H9 (cell line): ENCODE data around the gene ZNF160. TPM values are rescaled to one million over a fixed set of nuclear protein-coding genes. Genes with fewer than 3 reads are reported as not detected.
"Not testable (repeated sequence)": the region's sequence is repeated elsewhere in the genome, so short reads cannot be mapped to it uniquely, and the experiment has no call there.

Experiments
- DNase-seq: peaks from one replicate; pipeline ENCODE4 v3.0.0-alpha.2; 2017
- H2AFZ ChIP-seq: one replicate; pipeline ENCODE4 v1.6.1; 2013; ENCODE audit warnings: mild to moderate bottlenecking, low read length, control low read depth, moderate library complexity
- H2AK5ac ChIP-seq: 2 replicates; pipeline ENCODE4 v1.6.1; 2013; ENCODE audit warnings: low read length, control low read depth, mixed read lengths; ENCODE audit not compliant: insufficient read length
- H2BK120ac ChIP-seq: one replicate; pipeline ENCODE4 v1.6.1; 2013; ENCODE audit warnings: low read depth, mild to moderate bottlenecking, low read length, control low read depth, inconsistent platforms; ENCODE audit not compliant: poor library complexity, severe bottlenecking
- H2BK12ac ChIP-seq: 2 replicates; pipeline ENCODE4 v1.6.1; 2013; ENCODE audit warnings: low read length, control low read depth, mixed read lengths, low read depth; ENCODE audit not compliant: insufficient read length
- H2BK15ac ChIP-seq: 2 replicates; pipeline ENCODE4 v1.6.1; 2013; ENCODE audit warnings: low read depth, low read length, control low read depth
- H2BK20ac ChIP-seq: one replicate; pipeline ENCODE4 v1.6.1; 2013; ENCODE audit warnings: low read depth, mild to moderate bottlenecking, low read length, control low read depth, inconsistent platforms; ENCODE audit not compliant: poor library complexity, severe bottlenecking
- H2BK5ac ChIP-seq: 2 replicates; pipeline ENCODE4 v1.6.1; 2013; ENCODE audit warnings: low read length, control low read depth, mixed read lengths; ENCODE audit not compliant: insufficient read length
- H3K14ac ChIP-seq: 2 replicates; pipeline ENCODE4 v1.6.1; 2013; ENCODE audit warnings: low read length, control low read depth; ENCODE audit not compliant: insufficient read depth
- H3K18ac ChIP-seq: 2 replicates; pipeline ENCODE4 v1.6.1; 2013; ENCODE audit warnings: low read depth, mild to moderate bottlenecking, mixed read lengths, low read length, control low read depth; ENCODE audit not compliant: insufficient read length
- H3K23ac ChIP-seq: 2 replicates; pipeline ENCODE4 v1.6.1; 2013; ENCODE audit warnings: low read length, control low read depth, mixed read lengths, low read depth; ENCODE audit not compliant: insufficient read length
- H3K23me2 ChIP-seq: 2 replicates; pipeline ENCODE4 v1.6.1; 2013; ENCODE audit warnings: low read depth, mild to moderate bottlenecking, mixed read lengths, low read length, control low read depth; ENCODE audit not compliant: insufficient read length, poor library complexity, severe bottlenecking
- H3K27ac ChIP-seq: 2 replicates; pipeline ENCODE4 v1.5.1; 2013; ENCODE audit warnings: low read length, control low read depth, mixed read lengths, low read depth; ENCODE audit not compliant: insufficient read length
- H3K27me3 ChIP-seq: 2 replicates; pipeline ENCODE4 v1.6.1; 2013; ENCODE audit warnings: low read length, control low read depth, inconsistent platforms; ENCODE audit not compliant: insufficient read depth
- H3K4ac ChIP-seq: 2 replicates; pipeline ENCODE4 v1.6.1; 2013; ENCODE audit warnings: low read depth, mild to moderate bottlenecking, control low read depth, inconsistent platforms, low read length, moderate library complexity
- H3K4me1 ChIP-seq: 2 replicates; pipeline ENCODE4 v1.6.1; 2013; ENCODE audit warnings: low read length, control low read depth, inconsistent platforms; ENCODE audit not compliant: insufficient read depth
- H3K4me2 ChIP-seq: 2 replicates; pipeline ENCODE4 v1.6.1; 2013; ENCODE audit warnings: low read length, control low read depth, mixed read lengths; ENCODE audit not compliant: insufficient read length, insufficient read depth
- H3K56ac ChIP-seq: 2 replicates; pipeline ENCODE4 v1.6.1; 2013; ENCODE audit warnings: low read depth, mild to moderate bottlenecking, mixed read lengths, low read length, control low read depth; ENCODE audit not compliant: insufficient read length
- H3K79me1 ChIP-seq: 2 replicates; pipeline ENCODE4 v1.6.1; 2013; ENCODE audit warnings: low read depth, mild to moderate bottlenecking, moderate library complexity, low read length, control low read depth, inconsistent platforms; ENCODE audit not compliant: insufficient read depth, poor library complexity, severe bottlenecking
- H3K79me2 ChIP-seq: 2 replicates; pipeline ENCODE4 v1.6.1; 2013; ENCODE audit warnings: low read length, control low read depth, inconsistent platforms; ENCODE audit not compliant: insufficient read depth
- H3K9ac ChIP-seq: 2 replicates; pipeline ENCODE4 v1.6.1; 2013; ENCODE audit warnings: low read length, control low read depth, mixed read lengths; ENCODE audit not compliant: insufficient read length; ENCODE audit errors: extremely low read depth
- H3K9me3 ChIP-seq: one replicate; pipeline ENCODE4 v1.6.1; 2013; ENCODE audit warnings: low read depth, low read length, inconsistent platforms; ENCODE audit not compliant: control insufficient read depth
- H3T11ph ChIP-seq: one replicate; pipeline ENCODE4 v1.6.1; 2013; ENCODE audit warnings: mild to moderate bottlenecking, low read length, control low read depth, inconsistent platforms
- H4K20me1 ChIP-seq: one replicate; pipeline ENCODE4 v1.6.1; 2013; ENCODE audit not compliant: control insufficient read depth, insufficient read length, insufficient read depth
- H4K5ac ChIP-seq: 2 replicates; pipeline ENCODE4 v1.6.1; 2013; ENCODE audit warnings: low read depth, mild to moderate bottlenecking, mixed read lengths, low read length, control low read depth; ENCODE audit not compliant: insufficient read length
- H4K8ac ChIP-seq: replicated peaks from 2 replicates; pipeline ENCODE4 v1.6.1; 2013; ENCODE audit warnings: low read length, control low read depth, mixed read lengths, low read depth; ENCODE audit not compliant: insufficient read length
- H4K91ac ChIP-seq: 2 replicates; pipeline ENCODE4 v1.6.1; 2013; ENCODE audit warnings: low read depth, mild to moderate bottlenecking, moderate library complexity, mixed read lengths, low read length, control low read depth; ENCODE audit not compliant: insufficient read length
- H3K27ac Mint-ChIP-seq, 3 experiments: 2 replicates in 2 of 3; 3 replicates in 1 of 3; pipeline ENCODE4 v1.8.0; 2020 to 2021; ENCODE audit warnings: mixed read lengths in 3 of 3, mild to moderate bottlenecking in 1 of 3, moderate library complexity in 1 of 3
- H3K27me3 Mint-ChIP-seq: 2 replicates; pipeline ENCODE4 v1.8.0; 2021; ENCODE audit warnings: low read depth, mild to moderate bottlenecking, moderate library complexity, mixed read lengths
- H3K36me3 Mint-ChIP-seq, 3 experiments: 2 replicates in 2 of 3; 3 replicates in 1 of 3; pipeline ENCODE4 v1.8.0; 2020 to 2021; ENCODE audit warnings: low read depth in 3 of 3, mixed read lengths in 3 of 3; ENCODE audit not compliant: insufficient read depth in 1 of 3
- H3K4me1 Mint-ChIP-seq, 2 experiments: 2 replicates each; pipeline ENCODE4 v1.8.0; 2020; ENCODE audit warnings: mixed read lengths in 2 of 2
- H3K4me3 Mint-ChIP-seq, 2 experiments: 2 replicates in 1 of 2; 3 replicates in 1 of 2; pipeline ENCODE4 v1.8.0; 2020 to 2021; ENCODE audit warnings: mild to moderate bottlenecking in 2 of 2, mixed read lengths in 2 of 2, moderate library complexity in 1 of 2
- H3K9me3 Mint-ChIP-seq, 2 experiments: 2 replicates in 1 of 2; 3 replicates in 1 of 2; pipeline ENCODE4 v1.8.0; 2020; ENCODE audit warnings: mild to moderate bottlenecking in 2 of 2, mixed read lengths in 2 of 2, moderate library complexity in 1 of 2
- CTCF ChIP-seq: fragments of 200-600 bp; sonication (generic); conservative IDR thresholded peaks from 3 replicates; pipeline ENCODE4 v1.8.0; 2021; ENCODE audit warnings: antibody characterized with exemption, mild to moderate bottlenecking
- WGBS: extraction: QIAGEN DNeasy Blood & Tissue Kit; methylation state at CpG from one replicate; pipeline ENCODE4 v1.1.7; 2013; ENCODE audit warnings: missing lambda C conversion rate, low lambda C conversion rate, mixed read lengths; ENCODE audit not compliant: insufficient read length; ENCODE audit errors: extremely low coverage; 5-methylcytosine and 5-hydroxymethylcytosine counted together
- total RNA-seq: library from RNA; stranded (reverse); gene quantifications from 2 replicates; pipeline ENCODE4 v1.2.1, GENCODE V29; 2021

The ZNF160 gene
- total RNA-seq, 1 experiment from 2014 or later: 31.1 TPM

DNA sequence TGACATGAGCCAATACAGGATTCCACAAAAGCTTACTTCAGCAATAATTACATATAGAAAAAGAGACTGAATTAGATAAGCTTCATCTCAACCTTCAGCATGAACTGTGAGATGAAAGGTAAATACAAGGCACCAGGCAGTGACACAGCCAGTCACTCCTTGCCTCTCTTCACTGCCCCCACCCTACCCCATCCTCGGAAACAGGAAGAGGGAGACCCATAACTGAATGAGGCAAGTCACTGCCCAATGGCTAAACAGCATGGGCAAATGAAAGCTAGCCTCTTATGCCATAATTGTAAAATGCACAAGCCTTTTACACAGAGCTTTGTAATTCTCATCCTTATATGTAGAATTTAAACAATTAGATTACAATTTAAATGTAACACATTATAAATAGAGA, 1.7 kb downstream of the ZNF160 start:
- no peak overlapping the region for H4K91ac ChIP-seq
- no peak overlapping the region for H3K18ac ChIP-seq
- H3K27ac Mint-ChIP-seq: no peak overlapping the region
- peaks cover 10% of the 10 kb centered on the region for H3K27me3 Mint-ChIP-seq
- no peak overlapping the region for H2AK5ac ChIP-seq
- H4K5ac ChIP-seq: no peak overlapping the region
- H3K79me2 ChIP-seq: peaks cover 5% of the 10 kb centered on the region; the same call in 1 of the 2 replicates
- H2BK12ac ChIP-seq: no peak overlapping the region
- no peak overlapping the region for H3K27ac ChIP-seq
- peaks cover 17 to 19% of the 10 kb centered on the region in 2 experiments for H3K4me1 Mint-ChIP-seq
- H3K23ac ChIP-seq: no peak overlapping the region
- H2AFZ ChIP-seq: no peak overlapping the region
- H3K23me2 ChIP-seq: peaks cover 11% of the 10 kb centered on the region
- no CpG with 5 or more reads among the region's 1 CpG for WGBS
- no peak overlapping the region for H2BK5ac ChIP-seq
- H3K14ac ChIP-seq: no peak overlapping the region
- H3K4me3 Mint-ChIP-seq: peak overlapping the region; percentile 33 to 84
- TF ChIP-seq CTCF: no peak
- no peak overlapping the region for H2BK20ac ChIP-seq
- H3K9ac ChIP-seq: no peak overlapping the region
- H3K56ac ChIP-seq: no peak overlapping the region
- no peaks in the 10 kb centered on the region for H3K27me3 ChIP-seq
- H2BK120ac ChIP-seq: no peak overlapping the region
- no peaks in the 10 kb centered on the region for H3K9me3 ChIP-seq
- peaks cover 6% of the 10 kb centered on the region for H3K79me1 ChIP-seq
- peak overlapping the region; percentile 90 for H3K4me2 ChIP-seq
- H4K20me1 ChIP-seq: no peaks in the 10 kb centered on the region
- H3K9me3 Mint-ChIP-seq: no peaks in the 10 kb centered on the region
- DNase-seq: no peak
- peaks cover 7 to 26% (median 22%) of the 10 kb centered on the region in 3 experiments for H3K36me3 Mint-ChIP-seq
- no peak overlapping the region for H2BK15ac ChIP-seq
- no peak overlapping the region for H4K8ac ChIP-seq
- H3K4me1 ChIP-seq: no peaks in the 10 kb centered on the region
- H3K4ac ChIP-seq: no peak overlapping the region
- no peak overlapping the region for H3T11ph ChIP-seq

DNA sequence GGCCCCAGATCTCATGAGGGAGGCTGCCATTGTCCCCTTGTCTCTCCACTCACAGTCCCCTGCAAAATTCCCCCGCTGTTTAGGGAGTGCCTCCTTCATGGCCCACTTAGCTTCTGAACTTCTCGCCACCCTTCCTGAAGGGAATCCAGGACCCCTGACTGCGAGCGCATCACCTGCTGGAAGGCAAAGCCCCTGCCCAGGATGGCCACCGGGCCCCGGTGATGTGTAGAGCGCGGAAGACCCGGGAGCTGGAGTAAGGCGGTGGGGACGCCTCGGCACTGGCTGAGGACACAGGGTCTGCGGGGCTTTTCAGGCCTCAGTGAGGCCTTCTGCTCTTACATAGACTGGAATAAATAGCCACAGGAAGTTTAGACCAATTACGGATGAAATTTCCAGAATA, 4.7 kb downstream of the ZNF160 start:
- not testable (repeated sequence) for H3K27ac ChIP-seq, H2BK15ac ChIP-seq, H3K23me2 ChIP-seq, H2BK12ac ChIP-seq, H4K8ac ChIP-seq, H3K23ac ChIP-seq, DNase-seq, H3K9ac ChIP-seq, H3K9me3 ChIP-seq, H2AFZ ChIP-seq, H3K27me3 ChIP-seq, H3K18ac ChIP-seq, H2BK120ac ChIP-seq, H4K5ac ChIP-seq, H3K4me1 ChIP-seq, H3T11ph ChIP-seq, H4K91ac ChIP-seq, H3K4me3 Mint-ChIP-seq, H3K4ac ChIP-seq, H3K4me2 ChIP-seq, H4K20me1 ChIP-seq, H2AK5ac ChIP-seq, H2BK20ac ChIP-seq, H2BK5ac ChIP-seq, H3K56ac ChIP-seq, H3K79me2 ChIP-seq, H3K9me3 Mint-ChIP-seq, H3K27ac Mint-ChIP-seq, H3K14ac ChIP-seq, H3K27me3 Mint-ChIP-seq
- H3K4me1 Mint-ChIP-seq: peaks cover 24 to 33% of the 10 kb centered on the region in 2 experiments
- no CpG with 5 or more reads among the region's 14 CpGs for WGBS
- H3K79me1 ChIP-seq: peaks cover 11% of the 10 kb centered on the region
- peaks cover 7 to 34% (median 22%) of the 10 kb centered on the region in 3 experiments for H3K36me3 Mint-ChIP-seq
